IMR-90 (cell line): Measurements from ENCODE around the gene FAM47A. TPM values are rescaled to one million over a fixed set of nuclear protein-coding genes. Genes with fewer than 3 reads are reported as not detected.

Source experiments
- ATAC-seq: fragments of 200-7000 bp; cut with Tn5 transposase; 2 replicates; pipeline ENCODE4 v1.9.1; 2020; ENCODE audit warnings: low read depth, mild to moderate bottlenecking, moderate library complexity
- BruUV-seq: library from RNA; stranded (reverse); fragments of 400-500 nt; replicated peaks from 2 replicates; lab custom pipeline; 2021; lab: Mats Ljungman, UMichigan
- CTCF ChIA-PET: fragments of 300-600 bp; formaldehyde crosslinking; extraction: SDS; loops from one replicate; lab custom pipeline; 2021; ENCODE audit warnings: antibody characterized with exemption; lab: Yijun Ruan, JAX
- POLR2A ChIA-PET: fragments of 300-600 bp; sonication (Branson Sonifier 250); formaldehyde crosslinking; loops from one replicate; lab custom pipeline; 2022; ENCODE audit warnings: antibody characterized with exemption; ENCODE audit not compliant: unreplicated experiment; lab: Charles Lee
- DNase-seq: peaks from one replicate; pipeline ENCODE4 v3.0.0; 2013
- H2AFZ ChIP-seq: replicated peaks from 2 replicates; pipeline ENCODE3; 2013; ENCODE audit warnings: low read length, mild to moderate bottlenecking; ENCODE audit not compliant: poor library complexity
- H2AK5ac ChIP-seq: 2 replicates; pipeline ENCODE4 v1.6.1; 2013; ENCODE audit warnings: low read depth, low read length, inconsistent platforms
- H2AK9ac ChIP-seq: replicated peaks from 2 replicates; pipeline ENCODE3; 2013; ENCODE audit warnings: mild to moderate bottlenecking, low read depth, low read length, moderate library complexity; ENCODE audit not compliant: poor library complexity
- H2BK120ac ChIP-seq: 2 replicates; pipeline ENCODE4 v1.6.1; 2013; ENCODE audit warnings: low read depth, low read length, inconsistent platforms
- H2BK15ac ChIP-seq: 3 replicates; pipeline ENCODE4 v1.6.1; 2013; ENCODE audit warnings: low read depth, low read length, inconsistent platforms
- H2BK20ac ChIP-seq: 2 replicates; pipeline ENCODE4 v1.6.1; 2013; ENCODE audit warnings: low read depth, mild to moderate bottlenecking, inconsistent platforms, low read length, moderate library complexity
- H2BK5ac ChIP-seq: 2 replicates; pipeline ENCODE4 v1.6.1; 2013; ENCODE audit warnings: mild to moderate bottlenecking, low read depth, low read length, inconsistent platforms; ENCODE audit not compliant: poor library complexity, severe bottlenecking
- H3K14ac ChIP-seq: replicated peaks from 2 replicates; pipeline ENCODE4 v1.6.1; 2013; ENCODE audit warnings: low read depth, low read length, inconsistent platforms
- H3K18ac ChIP-seq: 2 replicates; pipeline ENCODE4 v1.6.1; 2013; ENCODE audit warnings: low read depth, low read length, control low read depth
- H3K23ac ChIP-seq: 2 replicates; pipeline ENCODE4 v1.6.1; 2013; ENCODE audit warnings: low read depth, low read length, inconsistent platforms
- H3K27ac ChIP-seq: 2 replicates; pipeline ENCODE4 v1.5.1; 2013; ENCODE audit warnings: mild to moderate bottlenecking, control low read depth, low read length; ENCODE audit not compliant: insufficient read depth
- H3K27me3 ChIP-seq: 2 replicates; pipeline ENCODE4 v1.6.1; 2013; ENCODE audit warnings: low read length; ENCODE audit not compliant: control insufficient read depth, insufficient read depth
- H3K36me3 ChIP-seq: 2 replicates; pipeline ENCODE4 v1.6.1; 2013; ENCODE audit warnings: low read length, mixed read lengths; ENCODE audit not compliant: control insufficient read depth, insufficient read depth
- H3K4ac ChIP-seq: 2 replicates; pipeline ENCODE4 v1.6.1; 2013; ENCODE audit warnings: low read depth, low read length, inconsistent platforms
- H3K4me1 ChIP-seq: 2 replicates; pipeline ENCODE4 v1.6.1; 2013; ENCODE audit warnings: low read length, mixed read lengths; ENCODE audit not compliant: control insufficient read depth, insufficient read depth
- H3K4me2 ChIP-seq: 2 replicates; pipeline ENCODE4 v1.6.1; 2013; ENCODE audit warnings: low read depth, mild to moderate bottlenecking, control low read depth, low read length, moderate library complexity
- H3K4me3 ChIP-seq: 2 replicates; pipeline ENCODE4 v1.5.1; 2013; ENCODE audit warnings: low read depth, mild to moderate bottlenecking, control low read depth, low read length, moderate library complexity; ENCODE audit not compliant: insufficient read depth
- H3K56ac ChIP-seq: 2 replicates; pipeline ENCODE4 v1.6.1; 2013; ENCODE audit warnings: low read length, inconsistent platforms; ENCODE audit not compliant: insufficient read depth; ENCODE audit errors: extremely low read depth
- H3K79me1 ChIP-seq, 2 experiments: 2 replicates each; pipeline ENCODE4 v1.6.1; 2013; ENCODE audit warnings: low read length in 2 of 2, inconsistent platforms in 1 of 2, low read depth in 1 of 2
- H3K9ac ChIP-seq: 2 replicates; pipeline ENCODE4 v1.6.1; 2013; ENCODE audit warnings: low read depth, low read length, control low read depth
- H3K9me1 ChIP-seq: 2 replicates; pipeline ENCODE4 v1.6.1; 2013; ENCODE audit warnings: low read length, inconsistent platforms; ENCODE audit not compliant: insufficient read depth
- H3K9me3 ChIP-seq: 2 replicates; pipeline ENCODE4 v1.6.1; 2013; ENCODE audit warnings: low read length; ENCODE audit not compliant: control insufficient read depth, insufficient read depth
- H4K20me1 ChIP-seq: 2 replicates; pipeline ENCODE4 v1.6.1; 2013; ENCODE audit warnings: low read length, inconsistent platforms; ENCODE audit not compliant: insufficient read depth
- H4K5ac ChIP-seq: 2 replicates; pipeline ENCODE4 v1.6.1; 2013; ENCODE audit warnings: mild to moderate bottlenecking, low read depth, low read length, control low read depth
- H4K8ac ChIP-seq, 2 experiments: 2 replicates each; pipeline ENCODE4 v1.6.1; 2013; ENCODE audit warnings: low read depth in 2 of 2, low read length in 2 of 2, control low read depth in 1 of 2, inconsistent platforms in 1 of 2
- H4K91ac ChIP-seq: 2 replicates; pipeline ENCODE4 v1.6.1; 2013; ENCODE audit warnings: low read depth, low read length, inconsistent platforms; ENCODE audit not compliant: insufficient read depth
- CEBPB ChIP-seq: IDR thresholded peaks from 2 replicates; pipeline ENCODE4 v1.6.1; 2012; ENCODE audit warnings: low read depth, low read length, improper control_type of control experiment
- FOS ChIP-seq: fragments of 150-350 bp; IDR thresholded peaks from 2 replicates; pipeline ENCODE4 v1.6.1; 2016; ENCODE audit warnings: low read depth, low read length
- MAZ ChIP-seq: IDR thresholded peaks from 2 replicates; pipeline ENCODE4 v1.6.1; 2012; ENCODE audit warnings: low read depth, mild to moderate bottlenecking, low read length, improper control_type of control experiment, moderate library complexity, borderline replicate concordance
- MXI1 ChIP-seq: IDR thresholded peaks from 2 replicates; pipeline ENCODE4 v1.6.1; 2012; ENCODE audit warnings: low read depth, mild to moderate bottlenecking, low read length, moderate library complexity, borderline replicate concordance
- POLR2A ChIP-seq: IDR thresholded peaks from 2 replicates; pipeline ENCODE4 v1.6.1; 2012; ENCODE audit warnings: mild to moderate bottlenecking, low read depth, low read length
- RAD21 ChIP-seq: IDR thresholded peaks from 2 replicates; pipeline ENCODE4 v1.6.1; 2012; ENCODE audit warnings: low read length, improper control_type of control experiment
- RCOR1 ChIP-seq: IDR thresholded peaks from 2 replicates; pipeline ENCODE4 v1.6.1; 2012; ENCODE audit warnings: mild to moderate bottlenecking, low read length, improper control_type of control experiment; ENCODE audit not compliant: insufficient replicate concordance
- SMC3 ChIP-seq: fragments of 150-350 bp; IDR thresholded peaks from 2 replicates; pipeline ENCODE4 v1.6.1; 2016; ENCODE audit warnings: low read depth, mild to moderate bottlenecking, antibody characterized with exemption, low read length, moderate library complexity
- WGBS, 2 experiments: methylation state at CpG; one replicate each; pipeline versions ENCODE4 v1.1.5 to v1.1.7; 2013; ENCODE audit warnings: missing lambda C conversion rate in 2 of 2; ENCODE audit not compliant: insufficient read length in 1 of 2; ENCODE audit errors: extremely low coverage in 2 of 2; 5-methylcytosine and 5-hydroxymethylcytosine counted together
- dilution Hi-C: fragments of 300-500 bp; cut with HindIII; formaldehyde crosslinking; loops from one replicate; pipeline ENCODE4 v1.14.3; 2018; ENCODE audit warnings: low sequenced_read_pairs; ENCODE audit not compliant: unreplicated experiment
- in situ Hi-C: fragments of 300-500 bp; cut with MboI; formaldehyde crosslinking; loops from 3 replicates; pipeline ENCODE4 v1.14.3; 2019; ENCODE audit warnings: low sequenced_read_pairs, inconsistent platforms, mixed read lengths
- intact Hi-C: fragments of 100-400 bp; cut with micrococcal nuclease; formaldehyde crosslinking; loops from 2 replicates; pipeline ENCODE4 v1.10.0; 2022
- polyA plus RNA-seq, 3 experiments: library from polyadenylated mRNA; depleted of rRNA; stranded (reverse); fragments of >200 nt; gene quantifications; 2 replicates each; pipeline ENCODE4 v1.2.3, GENCODE V29; 2012; ENCODE audit warnings: low replicate concordance in 1 of 3
- total RNA-seq: library from RNA; depleted of rRNA; stranded (reverse); fragments of >200 nt; gene quantifications from 2 replicates; pipeline ENCODE4 v1.2.3, GENCODE V29; 2012

Gene FAM47A
- total and polyA plus RNA-seq, 2 of the 4 experiments (the other 2 are of a cell fraction) = not detected

- Histone ChIP-seq H2AFZ (no peak overlapping the region), H3K23ac (no peak overlapping the region), H2BK5ac (no peak overlapping the region), H2BK120ac (no peak overlapping the region), H3K36me3 (no peaks in the 10 kb centered on the region), H3K18ac (no peak overlapping the region), H3K9me1 (no peaks in the 10 kb centered on the region), H4K20me1 (no peaks in the 10 kb centered on the region), H2BK15ac (no peak overlapping the region), H3K4ac (no peak overlapping the region), H2AK5ac (no peak overlapping the region), H4K8ac (no peak overlapping the region), H2AK9ac (no peak overlapping the region), H3K27me3 (no peaks in the 10 kb centered on the region), H3K27ac (no peak overlapping the region), H3K4me3 (no peak overlapping the region), H3K4me1 (no peaks in the 10 kb centered on the region), H3K9ac (no peak overlapping the region), H3K56ac (no peak overlapping the region), H4K91ac (no peak overlapping the region), H3K79me1 (no peaks in the 10 kb centered on the region), H3K14ac (no peak overlapping the region), H2BK20ac (no peak overlapping the region), H3K4me2 (no peak overlapping the region), H4K5ac (no peak overlapping the region), H3K9me3 (no peaks in the 10 kb centered on the region; the same call in 1 of the 2 replicates)
- ChIA-PET POLR2A (no interaction called here), CTCF (no interaction called here)
- in situ Hi-C loops (no loop called here), dilution Hi-C loops (no loop called here), intact Hi-C loops (no loop called here)
- ATAC-seq (no peak), DNase-seq (no peak)
- BruUV-seq = no TSS peak
- no CpG with 5 or more reads among the region's 2 CpGs for WGBS, 2 experiments
- no peak for TF ChIP-seq CEBPB
- no peak for TF ChIP-seq SMC3
- TF ChIP-seq FOS = no peak
- no peak for TF ChIP-seq MAZ
- TF ChIP-seq RCOR1 = no peak
- TF ChIP-seq POLR2A = no peak
- no peak for TF ChIP-seq MXI1
- TF ChIP-seq RAD21 = no peak
These were observed 13.0 kb downstream of the FAM47A start for GRCh38 chrX:34119122-34119521.
